GM21576 (cell line): ENCODE data around the gene KLHDC1.
A peak's percentile ranks its signal among the peaks of the same experiment; 100 is the strongest.
"Not testable (repeated sequence)": the region's sequence is repeated elsewhere in the genome, so short reads cannot be mapped to it uniquely, and the experiment has no call there.

Experiments
- ATAC-seq: cut with Tn5 transposase; IDR thresholded peaks from one replicate; pipeline ENCODE4 v1.9.1; 2021; ENCODE audit warnings: mild to moderate bottlenecking, moderate library complexity; ENCODE audit not compliant: unreplicated experiment

KLHDC1 gene

DNA sequence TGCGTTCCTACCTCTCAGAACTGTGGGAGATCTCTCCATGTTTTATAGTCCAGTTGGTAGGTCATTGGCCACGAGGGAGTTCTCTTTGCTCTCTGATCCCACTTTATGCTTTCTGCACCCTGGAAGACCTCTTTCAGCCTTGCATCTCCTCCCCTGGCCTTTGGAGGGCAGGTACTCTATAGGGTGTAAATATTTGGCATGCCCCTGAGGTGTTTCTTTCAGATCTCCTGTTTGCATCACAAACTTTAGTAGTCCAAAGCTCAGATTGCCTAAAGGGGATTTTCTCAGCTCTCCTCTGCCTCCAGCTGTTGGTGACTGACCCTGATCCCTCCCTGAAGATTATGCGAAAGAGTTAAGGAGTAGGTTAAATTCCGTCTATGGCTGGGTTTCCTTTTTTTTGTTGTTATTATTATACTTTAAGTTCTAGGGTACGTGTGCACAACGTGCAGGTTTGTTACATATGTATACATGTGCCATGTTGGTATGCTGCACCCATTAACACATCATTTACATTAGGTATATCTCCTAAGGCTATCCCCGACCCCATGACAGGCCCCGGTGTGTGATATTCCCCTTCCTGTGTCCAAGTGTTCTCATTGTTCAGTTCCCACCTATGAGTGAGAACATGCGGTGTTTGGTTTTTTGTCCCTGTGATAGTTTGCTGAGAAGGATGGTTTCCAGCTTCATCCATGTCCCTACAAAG is 29.0 kb downstream of the KLHDC1 start:
- not testable (repeated sequence) for ATAC-seq

DNA sequence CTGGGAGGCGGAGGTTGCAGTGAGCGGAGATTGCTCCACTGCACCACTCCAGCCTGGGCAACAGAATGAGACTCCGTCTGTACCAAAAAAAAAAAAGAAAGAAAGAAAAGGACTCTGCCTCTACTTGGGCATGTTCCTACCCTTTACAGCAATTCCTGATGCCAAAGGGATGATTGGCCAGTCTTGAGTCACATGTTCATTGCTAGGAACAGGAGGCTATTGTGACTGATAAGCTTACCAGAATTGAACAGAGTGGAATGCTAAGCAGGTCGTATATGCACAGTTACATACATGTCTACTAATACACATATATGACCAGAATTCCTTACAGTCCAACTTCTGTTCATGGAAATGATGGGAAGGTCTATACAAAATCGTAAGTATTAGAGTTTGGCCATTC is 34.3 kb downstream of the KLHDC1 start:
- ATAC-seq = no peak

GRCh38 chr14:49732896-49733295 is 40.0 kb downstream of the KLHDC1 start:
- ATAC-seq = no peak

DNA sequence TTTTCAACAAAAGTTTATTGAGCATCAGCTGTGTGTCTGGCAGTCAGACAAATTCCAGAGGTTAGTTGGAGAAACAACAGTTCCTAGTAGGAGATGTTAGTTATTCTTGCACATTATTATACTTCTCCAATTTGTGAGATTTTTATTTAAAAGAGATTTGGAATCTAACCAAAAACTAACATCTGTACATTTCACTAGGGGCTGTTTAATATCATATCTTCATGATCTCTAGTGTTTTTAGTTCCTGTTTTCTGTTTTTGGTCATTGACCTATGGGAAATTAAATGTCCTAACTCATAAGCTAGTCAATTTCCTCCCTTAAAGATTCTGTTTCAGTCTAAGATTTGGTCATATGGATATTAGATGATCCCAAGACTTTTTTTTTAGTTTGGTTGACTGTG is 40.9 kb downstream of the KLHDC1 start:
- ATAC-seq = no peak

DNA sequence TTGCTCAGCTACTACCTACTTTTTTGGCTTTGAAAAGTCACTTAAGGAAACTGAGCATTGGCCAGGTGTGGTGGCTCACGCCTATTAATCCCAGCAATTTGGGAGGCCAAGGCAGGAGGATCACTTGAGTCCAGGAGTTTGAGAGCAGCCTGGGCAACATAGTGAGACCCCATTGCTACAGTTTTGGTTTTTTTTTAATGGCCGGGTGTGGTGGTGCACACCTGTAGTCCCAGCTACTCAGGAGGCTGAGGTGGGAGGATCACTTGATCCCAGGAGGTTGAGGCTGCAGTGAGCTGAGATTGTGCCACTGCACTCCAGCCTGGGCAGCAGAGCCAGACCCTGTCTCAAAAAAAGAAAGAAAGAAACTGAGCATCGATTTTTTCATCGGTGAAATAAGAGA is 42.7 kb downstream of the KLHDC1 start:
- ATAC-seq = not testable (repeated sequence)

DNA sequence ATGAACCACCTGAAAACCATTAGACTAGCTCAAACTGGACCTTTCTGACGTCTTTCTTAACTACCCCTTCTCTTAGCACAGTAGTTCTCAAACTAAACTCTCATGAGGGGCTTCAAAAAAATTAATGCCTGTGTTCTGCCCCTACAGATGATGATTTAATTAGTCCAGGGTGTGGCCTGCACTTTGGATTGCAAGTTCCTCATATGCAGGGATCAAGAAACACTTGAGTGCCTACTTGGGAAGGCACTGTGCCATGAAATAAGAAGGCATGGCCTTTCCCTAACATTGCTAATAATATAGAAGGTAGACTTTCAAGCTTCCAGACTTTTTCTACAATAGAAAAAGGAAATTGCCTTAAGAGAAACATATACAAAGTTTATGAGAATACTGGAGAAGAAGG is 52.3 kb downstream of the KLHDC1 start:
- no peak for ATAC-seq

GRCh38 chr14:49746476-49746875 is 53.6 kb downstream of the KLHDC1 start:
- ATAC-seq = not testable (repeated sequence)

DNA sequence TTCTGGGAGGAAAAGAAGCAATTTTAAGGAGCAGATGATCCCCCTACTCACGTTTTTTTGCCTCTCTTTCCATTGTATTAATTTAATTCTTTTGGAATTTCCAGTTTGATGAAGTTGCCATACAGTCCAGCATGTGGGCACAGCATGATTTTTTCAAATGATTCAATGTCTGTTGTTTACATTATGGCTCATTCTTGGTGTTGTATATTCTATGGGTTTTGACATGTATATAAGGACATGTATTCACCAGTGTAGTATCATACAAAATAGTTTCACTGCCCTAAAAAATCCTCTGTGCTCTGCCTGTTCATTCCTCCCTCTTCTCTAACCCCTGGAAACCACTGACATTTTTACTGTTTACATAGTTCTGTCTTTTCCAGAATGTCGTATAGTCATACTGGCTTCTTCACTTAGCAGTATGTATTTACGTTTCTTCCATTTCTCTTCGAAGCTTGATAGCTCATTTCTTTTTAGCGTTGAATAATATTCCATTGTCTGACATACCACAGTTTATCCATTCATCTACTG is 61.7 kb downstream of the KLHDC1 start:
- ATAC-seq = no peak

DNA sequence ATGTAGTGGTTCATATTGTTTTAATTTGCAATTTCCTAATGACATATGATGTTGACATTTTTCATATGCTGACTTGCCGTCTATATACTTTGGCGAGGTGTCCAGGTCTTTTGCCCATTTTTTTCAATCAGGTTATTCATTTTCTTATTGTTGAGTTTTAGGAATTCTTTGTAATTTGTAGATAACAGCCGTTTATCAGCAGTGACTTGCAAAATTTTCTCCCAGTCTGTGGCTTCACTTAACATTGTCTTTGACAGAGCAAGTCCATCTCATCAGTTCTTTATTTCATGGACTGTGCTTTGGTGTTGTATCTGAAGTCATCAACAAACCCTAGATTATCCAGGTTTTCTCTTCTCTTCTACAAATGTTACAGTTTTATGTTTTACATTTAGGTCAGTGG is 62.5 kb downstream of the KLHDC1 start:
- no peak for ATAC-seq

- no peak for ATAC-seq
Observed at GRCh38 chr14:49761839-49762551, 69.1 kb downstream of the KLHDC1 start.

DNA sequence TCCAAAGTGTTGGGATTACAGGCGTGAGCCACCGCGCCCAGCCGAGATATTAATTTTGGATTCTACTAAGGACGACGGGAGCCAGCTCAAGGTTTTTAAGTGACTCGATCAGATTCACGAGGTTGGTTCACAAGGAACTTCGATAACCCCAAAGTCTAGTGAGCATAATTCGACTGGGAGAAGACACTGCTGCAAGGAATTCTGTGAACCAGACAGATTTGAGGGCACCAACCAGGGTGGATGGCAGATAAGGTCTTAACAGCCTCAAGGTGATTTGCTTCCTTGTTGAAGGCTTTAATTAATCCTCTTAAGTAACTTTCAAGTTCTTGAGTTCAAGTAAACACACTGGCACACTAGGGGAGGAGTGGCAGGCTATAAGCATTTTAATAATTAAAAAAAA is 73.9 kb downstream of the KLHDC1 start:
- no peak for ATAC-seq

- no peak for ATAC-seq
Observed at GRCh38 chr14:49767270-49767570, 74.3 kb downstream of the KLHDC1 start.

GRCh38 chr14:49767571-49768300 is 74.8 kb downstream of the KLHDC1 start, which contains the start of gene KLHDC2:
KLHDC2 (plus strand) TSS chr14:49768153; CDS start chr14:49768469, 316 bp downstream.
- ATAC-seq = peak; percentile 91

- ATAC-seq = no peak
Observed at GRCh38 chr14:49768301-49769121, 75.6 kb downstream of the KLHDC1 start.

- no peak for ATAC-seq
Observed at GRCh38 chr14:49769171-49769570, 76.3 kb downstream of the KLHDC1 start.

GRCh38 chr14:49769581-49770211 is 76.8 kb downstream of the KLHDC1 start:
- ATAC-seq = no peak

DNA sequence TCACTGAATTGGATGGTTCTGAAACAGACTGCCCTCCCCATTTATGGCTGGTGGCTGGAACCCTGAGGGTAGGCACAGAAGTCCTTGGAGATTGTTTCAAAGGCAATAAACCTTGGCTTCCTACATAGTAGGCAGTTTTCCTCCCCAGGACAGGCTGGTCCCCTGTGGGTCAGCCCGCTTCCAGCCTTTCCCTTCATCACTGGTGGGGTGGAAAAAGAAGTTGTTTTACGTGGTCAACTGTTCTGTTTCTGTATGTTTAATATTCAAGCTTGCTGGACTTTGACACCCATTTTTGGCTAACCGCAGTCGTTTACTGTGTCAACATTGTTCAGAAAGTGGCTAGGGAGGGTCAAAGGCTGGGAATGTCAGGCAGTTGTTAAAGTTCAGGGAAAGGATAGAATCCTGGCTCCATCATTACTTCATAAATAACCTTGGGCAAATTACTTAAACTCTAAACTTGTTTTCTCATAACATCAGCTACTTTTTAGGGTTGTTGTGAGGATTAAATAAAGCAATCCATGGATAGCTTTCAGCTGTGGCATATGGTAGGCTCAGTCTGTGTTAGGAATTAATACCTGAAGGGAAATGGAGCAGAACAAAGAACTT is 77.4 kb downstream of the KLHDC1 start:
- no peak for ATAC-seq

GRCh38 chr14:49771691-49772090 is 78.8 kb downstream of the KLHDC1 start:
- not testable (repeated sequence) for ATAC-seq

- no peak for ATAC-seq
Observed at GRCh38 chr14:49774106-49774505, 81.2 kb downstream of the KLHDC1 start.

DNA sequence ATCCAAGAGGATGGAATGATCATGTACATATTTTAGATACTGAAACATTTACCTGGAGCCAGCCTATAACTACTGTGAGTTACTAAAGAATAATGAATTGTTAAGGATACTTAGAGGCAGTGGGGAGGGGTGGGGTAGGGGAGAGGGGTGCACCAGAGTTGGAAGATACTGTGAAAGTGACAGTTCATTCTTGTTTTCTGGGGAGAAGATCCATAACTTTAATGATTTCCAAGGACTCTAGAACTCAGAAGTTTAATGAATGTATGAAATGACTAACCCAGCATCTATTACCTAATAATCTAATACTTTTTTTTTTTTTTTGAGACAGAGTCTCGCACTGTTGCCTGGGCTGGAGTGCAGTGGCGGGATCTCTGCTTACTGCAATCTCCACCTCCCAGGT is 85.5 kb downstream of the KLHDC1 start:
- no peak for ATAC-seq
